ENCODE data around the gene PDCL3.

PDCL3 gene

DNA sequence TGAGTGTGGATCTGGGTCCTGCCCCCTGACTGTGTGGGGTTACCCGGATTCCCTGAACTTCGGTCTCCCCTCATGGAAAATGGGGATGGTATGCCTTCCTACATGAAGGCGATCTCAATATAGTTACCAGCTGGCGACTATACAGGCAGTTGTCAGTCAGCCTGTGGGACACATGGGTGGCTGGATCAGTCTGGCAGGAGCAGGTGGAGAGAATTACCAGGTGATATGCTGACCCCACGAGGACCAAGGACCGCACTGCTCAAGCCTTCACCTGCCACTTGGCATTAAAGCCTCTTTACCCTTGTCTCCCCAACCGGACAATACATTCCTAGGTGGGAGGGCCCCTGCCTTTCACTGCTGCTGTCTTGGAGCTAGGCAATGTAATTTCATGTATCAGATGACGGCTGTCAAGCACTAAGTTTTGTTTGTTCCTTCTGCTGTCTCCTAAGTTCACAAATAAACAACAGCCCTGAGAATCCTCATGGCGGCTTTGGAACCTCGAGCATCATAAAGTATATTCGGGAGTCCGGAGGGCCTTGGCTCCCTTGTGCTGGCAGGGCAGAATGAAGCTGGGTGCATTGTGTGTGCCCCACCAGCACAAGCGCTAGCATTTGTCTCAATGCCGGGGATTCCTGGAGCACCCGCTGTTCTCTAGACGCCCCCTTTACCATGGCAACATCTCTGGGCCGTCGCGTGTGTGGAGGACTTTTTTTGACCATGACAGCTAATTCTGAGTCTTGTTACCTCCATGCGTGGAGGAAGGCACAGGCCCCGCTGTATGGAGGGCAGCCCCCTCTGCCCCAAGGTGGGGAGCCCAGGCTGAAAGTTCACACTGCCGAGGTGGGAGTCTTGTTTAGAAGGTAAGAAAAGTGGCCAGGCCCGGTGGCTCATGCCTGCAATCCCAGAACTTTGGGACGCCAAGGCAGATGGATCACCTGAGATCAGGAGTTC is 48.6 kb downstream of the PDCL3 start:
- no peak for DNase-seq (ENCODE audit: low read depth)

DNA sequence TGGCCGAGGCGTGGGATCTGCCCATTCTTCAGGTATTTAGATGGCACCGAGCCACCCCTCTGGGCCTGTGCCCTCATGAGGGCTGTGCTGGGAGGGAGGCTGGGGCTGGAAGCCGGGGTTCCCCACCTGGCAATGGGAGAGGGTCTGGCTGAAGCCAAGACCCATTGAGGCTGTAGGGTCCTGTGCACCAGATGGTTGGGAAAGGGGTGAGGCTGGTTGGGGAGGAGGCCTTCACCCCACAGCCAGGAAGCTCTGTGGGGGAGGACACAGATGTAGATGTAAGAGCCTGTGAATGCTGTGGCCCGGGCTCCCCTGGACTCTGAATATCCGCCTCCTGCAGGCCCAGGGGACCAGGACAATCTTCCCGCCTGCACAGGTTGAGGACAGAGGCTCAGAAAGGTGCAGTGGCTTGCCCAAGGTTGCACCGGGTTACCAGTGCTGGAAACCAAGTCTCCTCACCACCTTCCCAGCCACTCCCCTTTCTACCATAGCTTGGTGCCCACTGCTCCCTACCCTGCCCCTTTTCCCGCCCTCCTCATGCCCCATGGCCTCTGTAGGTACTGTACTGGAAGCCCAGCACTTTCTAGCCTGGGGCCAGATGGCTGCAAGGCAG is 49.7 kb downstream of the PDCL3 start:
- no peak for DNase-seq (ENCODE audit: low read depth)

DNA sequence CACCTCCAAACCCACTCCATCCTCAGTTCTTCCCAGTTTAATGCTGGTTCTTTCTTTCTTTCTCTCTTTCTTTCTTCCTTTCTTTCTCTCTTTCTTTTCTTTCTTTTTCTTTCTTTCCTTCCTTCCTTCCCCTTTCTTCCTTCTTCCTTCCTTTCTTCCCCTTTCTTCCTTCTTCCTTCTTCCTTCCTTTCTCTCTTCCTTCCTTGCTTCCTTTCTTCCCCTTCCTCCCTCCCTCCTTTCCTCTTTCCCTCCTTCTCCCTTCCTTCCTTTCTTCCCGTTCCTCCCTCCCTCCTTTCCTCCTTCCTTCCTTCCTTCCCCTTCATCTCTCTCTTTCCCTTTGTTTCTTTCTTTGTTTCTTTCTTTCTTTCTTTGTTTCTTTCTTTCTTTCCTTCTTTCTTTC is 50.9 kb downstream of the PDCL3 start:
- DNase-seq (ENCODE audit: low read depth), result no peak

DNA sequence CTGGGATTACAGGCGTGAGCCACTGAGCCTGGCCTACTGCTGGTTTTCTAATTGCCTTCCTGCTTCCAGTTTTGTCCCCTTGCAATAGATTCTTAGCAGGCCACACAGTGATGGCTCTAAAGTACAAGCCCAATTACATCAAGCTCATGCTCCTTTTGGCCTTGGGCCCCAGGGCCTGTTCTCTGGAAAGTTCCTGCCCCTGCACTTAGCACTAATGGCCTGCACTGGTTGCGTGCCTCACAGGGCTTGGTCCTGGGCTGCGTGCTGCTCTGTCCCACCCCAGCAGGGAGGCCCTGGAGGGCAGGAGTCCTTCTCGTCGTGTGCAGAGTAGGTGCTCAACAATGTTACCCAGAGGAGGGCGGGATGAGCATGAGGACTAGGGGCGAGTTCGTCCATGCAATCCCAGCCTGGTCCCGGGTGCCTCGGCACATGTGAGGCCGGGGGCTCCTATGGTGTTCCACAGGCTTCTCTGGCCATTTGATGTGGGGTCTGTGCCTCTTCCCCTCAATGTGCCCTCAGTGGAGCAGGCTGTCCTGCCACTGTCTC is 51.7 kb downstream of the PDCL3 start:
- DNase-seq (ENCODE audit: low read depth), result no peak

DNA sequence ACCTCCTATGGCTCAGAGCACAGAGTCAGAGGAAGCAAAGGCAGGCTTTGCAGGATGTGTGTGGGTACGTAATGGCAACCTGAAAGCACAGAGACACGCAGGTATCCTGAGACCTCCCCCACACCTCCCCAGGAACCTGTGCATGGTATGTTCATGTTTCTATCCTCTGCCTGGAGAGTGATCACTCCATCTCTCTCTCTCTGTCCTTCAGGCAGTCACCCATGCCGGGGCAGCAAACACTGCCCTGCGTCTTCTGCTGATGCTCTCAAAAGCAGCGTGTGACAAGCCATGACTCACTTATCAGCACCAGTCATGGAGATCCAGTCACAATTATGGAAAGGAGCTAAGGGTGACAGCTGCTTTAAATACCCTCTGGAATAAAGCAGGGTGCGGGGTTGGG is 52.7 kb downstream of the PDCL3 start:
- no peak for DNase-seq (ENCODE audit: low read depth)

DNA sequence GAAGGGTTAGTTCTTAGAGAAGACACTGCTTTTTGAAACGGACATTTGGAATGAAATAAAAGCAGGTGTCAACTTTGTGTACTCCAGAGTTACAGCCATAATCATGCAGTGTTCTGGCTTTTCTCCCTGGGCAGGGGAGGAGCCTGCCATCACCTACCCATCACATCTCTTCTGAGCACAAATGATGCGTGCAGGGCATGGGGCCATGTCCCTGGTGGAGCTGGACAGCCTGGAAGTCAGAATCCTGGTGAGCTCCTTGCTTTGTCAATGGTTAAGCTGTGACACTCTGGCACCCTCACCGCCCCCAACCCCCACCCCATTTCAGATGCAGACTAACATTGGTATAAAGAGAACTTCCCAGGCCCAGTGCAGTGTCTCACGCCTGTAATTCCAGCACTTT is 53.1 kb downstream of the PDCL3 start:
- no peak for DNase-seq (ENCODE audit: low read depth)

DNA sequence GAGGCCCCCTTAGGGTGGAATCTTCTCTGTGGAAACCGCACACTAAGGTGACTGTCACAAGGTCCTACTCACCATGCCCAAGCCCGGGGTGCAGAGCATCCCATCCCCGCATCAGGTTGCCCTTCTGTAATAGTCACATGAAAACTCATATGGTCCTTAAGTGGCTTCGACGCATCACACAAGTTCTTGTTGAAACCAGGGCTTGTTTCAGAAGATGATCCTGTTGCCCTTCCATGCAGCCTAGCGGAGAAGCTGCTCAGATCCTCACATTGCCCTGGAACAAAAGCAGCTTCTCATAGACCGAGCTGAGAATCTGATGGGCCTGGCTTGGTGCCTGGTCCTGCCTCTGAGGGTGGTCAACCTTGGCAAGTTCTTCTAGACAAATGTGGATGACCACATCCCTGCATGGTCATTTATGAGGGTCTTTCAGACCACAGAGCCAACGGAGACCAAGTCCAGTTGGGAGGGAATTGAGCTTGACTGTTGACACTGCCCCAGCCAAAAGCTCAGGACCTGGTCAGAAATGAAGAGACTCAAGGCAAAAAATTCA is 54.1 kb downstream of the PDCL3 start:
- no peak for DNase-seq (ENCODE audit: low read depth)

DNA sequence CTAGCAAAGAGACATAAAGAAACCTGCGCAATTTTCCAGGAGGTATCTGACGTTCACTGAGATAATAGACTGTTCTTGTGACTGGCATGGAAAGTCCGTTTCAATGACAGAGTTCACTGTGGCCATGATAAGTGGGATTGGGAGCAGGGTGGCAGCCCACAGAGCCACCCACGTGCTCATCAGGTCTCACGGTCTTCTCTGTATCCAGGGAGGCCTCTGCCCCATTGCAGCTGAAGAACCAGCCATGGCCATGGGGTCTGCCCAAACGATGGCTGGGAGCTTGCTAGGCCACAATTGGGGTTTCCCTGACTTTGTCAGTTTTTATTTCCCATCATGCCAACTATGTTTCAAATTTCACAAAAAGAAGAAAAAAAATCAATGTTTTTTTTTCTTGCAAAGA is 57.2 kb downstream of the PDCL3 start:
- no peak for DNase-seq (ENCODE audit: low read depth)

DNA sequence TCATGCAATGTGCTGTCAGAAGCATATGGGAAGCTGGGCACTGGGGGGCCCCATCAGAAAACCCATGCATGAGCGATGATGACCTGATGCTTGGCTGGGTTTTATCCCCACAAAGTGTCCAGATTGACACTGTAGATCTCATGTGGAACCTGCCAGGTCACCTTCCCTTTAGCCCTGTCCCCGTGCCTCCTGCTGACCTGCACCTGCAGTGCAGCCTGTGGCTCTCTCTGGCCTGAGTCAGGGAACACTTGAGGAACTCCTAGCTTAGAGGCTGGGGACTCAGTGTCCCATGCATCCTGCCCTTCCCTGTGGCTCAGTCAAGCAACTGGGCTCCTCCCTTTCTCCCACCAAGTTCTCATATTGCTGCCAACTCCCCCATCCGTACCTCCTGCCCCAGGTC is 57.7 kb downstream of the PDCL3 start:
- DNase-seq (ENCODE audit: low read depth), result no peak

DNA sequence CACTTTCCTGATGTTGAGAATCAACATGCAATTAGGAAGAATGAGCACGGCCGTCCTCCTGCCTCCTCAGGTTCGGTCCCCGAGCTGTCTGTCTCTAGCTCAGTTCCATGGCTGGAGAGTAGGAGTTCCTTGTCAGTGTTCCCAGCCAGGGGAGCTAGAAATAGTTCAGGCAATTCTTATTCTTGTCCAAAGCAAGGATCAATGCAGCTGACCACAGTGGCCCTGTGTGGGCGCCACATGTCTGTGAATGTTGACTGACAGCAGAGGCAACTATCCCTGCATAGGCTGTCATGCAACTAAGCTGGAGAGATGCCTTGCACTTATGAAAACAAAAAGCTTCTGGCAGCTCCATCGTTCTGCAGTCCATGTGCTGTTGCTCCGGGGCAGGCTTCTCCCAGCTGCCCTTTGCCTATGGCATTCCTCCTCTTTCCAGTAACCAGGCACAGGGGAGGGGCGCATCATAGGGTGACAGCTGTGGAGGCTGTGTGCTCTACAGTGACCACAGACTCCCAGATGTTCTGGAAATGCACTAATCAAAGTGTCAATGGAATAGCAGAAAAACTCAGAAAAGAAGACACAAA is 58.7 kb downstream of the PDCL3 start:
- DNase-seq (ENCODE audit: low read depth), result no peak

DNA sequence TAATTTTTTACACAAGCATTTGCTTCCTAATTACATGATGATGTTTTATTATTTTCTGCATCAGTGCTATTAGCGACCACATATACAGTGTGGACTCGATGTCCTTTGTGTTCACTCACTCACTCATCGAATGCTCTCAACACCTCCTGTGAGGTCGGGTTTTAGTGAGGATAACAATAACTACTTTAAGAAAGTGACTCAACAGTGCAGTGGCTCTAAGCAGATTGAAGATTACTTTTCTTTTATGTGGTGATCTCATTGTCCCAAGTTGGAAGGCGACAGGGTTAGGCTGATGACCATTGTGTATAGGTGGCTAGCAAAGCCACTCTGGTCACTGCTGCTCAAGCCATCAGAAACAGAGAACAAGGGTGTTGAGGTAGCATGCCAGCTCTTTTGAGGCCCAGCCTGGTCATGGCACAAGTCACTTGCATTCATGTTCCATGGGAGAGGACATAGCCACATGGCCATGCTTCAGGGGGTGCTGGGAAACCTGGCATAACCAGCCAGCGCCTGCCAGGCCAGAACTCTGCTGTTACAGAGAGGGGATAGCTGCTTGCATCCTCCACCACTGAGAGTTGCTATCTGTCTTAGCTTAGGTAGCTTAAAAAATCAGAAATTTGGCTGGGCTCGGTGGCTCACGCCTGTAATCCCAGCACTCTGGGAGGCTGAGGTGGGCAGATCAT is 60.4 kb downstream of the PDCL3 start:
- DNase-seq (ENCODE audit: low read depth), result no peak

DNA sequence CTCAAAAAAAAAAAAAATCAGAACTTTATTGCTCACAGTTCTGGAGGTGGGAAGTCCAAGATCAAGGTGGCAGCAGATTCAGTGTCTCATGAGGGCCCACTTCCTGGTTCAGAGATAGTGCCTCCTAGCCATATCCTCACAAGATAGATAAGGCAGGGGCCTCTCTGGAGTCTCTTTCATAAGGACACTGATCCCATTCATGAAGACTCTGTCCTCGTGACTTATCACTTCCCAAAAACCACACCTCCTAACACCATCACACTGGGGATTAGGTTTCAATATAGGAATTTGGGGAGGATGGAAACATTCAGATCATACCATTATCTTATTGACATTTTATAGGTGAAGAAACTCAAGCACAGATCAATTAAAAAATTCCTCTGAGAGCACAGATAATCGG is 61.1 kb downstream of the PDCL3 start:
- no peak for DNase-seq (ENCODE audit: low read depth)

DNA sequence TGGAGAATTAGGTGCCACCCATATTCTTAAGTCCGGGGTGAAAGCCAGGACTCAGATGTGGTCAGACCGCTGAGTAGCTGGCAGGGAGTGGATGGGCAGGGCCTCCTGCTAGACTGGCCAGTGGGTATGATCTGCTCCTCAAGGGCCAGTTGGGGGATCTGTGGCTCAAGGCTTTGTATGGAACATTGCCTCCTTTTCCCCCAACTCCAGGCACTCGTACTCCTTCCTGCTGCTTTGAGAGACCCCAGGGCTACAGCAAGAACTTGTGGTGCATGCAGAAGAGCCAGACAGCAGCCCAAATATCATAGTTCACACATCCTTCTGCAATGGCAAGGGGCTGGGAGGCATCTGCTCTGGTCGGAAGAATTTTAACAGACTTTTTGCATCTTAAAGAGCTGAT is 61.7 kb downstream of the PDCL3 start:
- DNase-seq (ENCODE audit: low read depth), result no peak

DNA sequence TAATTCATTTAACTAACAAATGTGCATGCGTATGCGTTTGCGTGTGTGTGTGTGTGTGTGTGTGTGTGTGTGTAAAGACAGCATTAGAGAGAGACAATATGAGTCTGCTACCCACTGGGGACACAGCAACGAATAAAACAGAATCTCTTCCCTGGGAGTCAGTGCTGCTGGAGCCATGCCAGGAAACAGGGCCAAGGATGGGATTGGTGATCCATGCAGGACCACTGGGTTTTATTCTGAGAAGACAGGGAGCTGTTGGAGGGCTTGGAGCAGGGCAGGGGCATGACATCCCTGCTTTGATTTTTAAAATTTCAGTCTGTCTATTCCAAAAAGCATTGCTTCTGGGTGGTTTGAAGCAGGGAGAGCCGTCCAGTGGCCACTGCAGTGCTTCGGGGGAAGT is 62.9 kb downstream of the PDCL3 start:
- DNase-seq (ENCODE audit: low read depth), result no peak

Measured in stimulated activated CD8-positive, alpha-beta memory T cell treated with anti-CD3 and anti-CD28 coated beads, Interleukin-15, amount 100 ng/mL, for 1 hour (primary cell).